ENCODE results near the gene RUFY3.

DNA sequence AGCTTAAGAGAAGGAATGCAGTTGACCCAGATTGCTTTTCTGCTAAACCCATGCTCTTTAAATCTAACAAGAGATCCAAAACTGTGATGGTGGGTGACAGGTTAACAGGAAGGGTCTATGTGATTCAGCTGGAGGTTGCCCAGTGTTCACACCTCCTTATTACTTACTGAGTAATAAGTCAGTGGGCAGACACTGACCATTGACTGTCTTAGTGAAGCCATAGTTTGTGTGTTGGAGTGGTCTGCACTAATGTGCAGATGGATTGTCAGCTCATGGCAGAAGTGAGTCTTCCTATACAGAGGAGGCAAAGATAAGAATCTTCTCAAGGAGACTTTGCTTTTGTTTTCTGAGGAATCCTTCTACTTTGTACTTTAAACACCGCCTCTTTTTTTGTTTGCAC, 15.2 kb upstream of the RUFY3 start:
- TF ChIP-seq, protein P1, sequence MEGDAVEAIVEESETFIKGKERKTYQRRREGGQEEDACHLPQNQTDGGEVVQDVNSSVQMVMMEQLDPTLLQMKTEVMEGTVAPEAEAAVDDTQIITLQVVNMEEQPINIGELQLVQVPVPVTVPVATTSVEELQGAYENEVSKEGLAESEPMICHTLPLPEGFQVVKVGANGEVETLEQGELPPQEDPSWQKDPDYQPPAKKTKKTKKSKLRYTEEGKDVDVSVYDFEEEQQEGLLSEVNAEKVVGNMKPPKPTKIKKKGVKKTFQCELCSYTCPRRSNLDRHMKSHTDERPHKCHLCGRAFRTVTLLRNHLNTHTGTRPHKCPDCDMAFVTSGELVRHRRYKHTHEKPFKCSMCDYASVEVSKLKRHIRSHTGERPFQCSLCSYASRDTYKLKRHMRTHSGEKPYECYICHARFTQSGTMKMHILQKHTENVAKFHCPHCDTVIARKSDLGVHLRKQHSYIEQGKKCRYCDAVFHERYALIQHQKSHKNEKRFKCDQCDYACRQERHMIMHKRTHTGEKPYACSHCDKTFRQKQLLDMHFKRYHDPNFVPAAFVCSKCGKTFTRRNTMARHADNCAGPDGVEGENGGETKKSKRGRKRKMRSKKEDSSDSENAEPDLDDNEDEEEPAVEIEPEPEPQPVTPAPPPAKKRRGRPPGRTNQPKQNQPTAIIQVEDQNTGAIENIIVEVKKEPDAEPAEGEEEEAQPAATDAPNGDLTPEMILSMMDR (IDR thresholded peaks at IDR 0.05) = no peak
- TF ChIP-seq POLR2A (IDR thresholded peaks at IDR 0.05) = no peak

Data from testis (tissue), 2 donors.